Renal cortex interstitium (tissue), 11 donors: ENCODE data around the gene HSBP1L1. TPM values are rescaled to one million over a fixed set of nuclear protein-coding genes. Genes with fewer than 3 reads are reported as not detected.
"Not testable (repeated sequence)": the region's sequence is repeated elsewhere in the genome, so short reads cannot be mapped to it uniquely, and the experiment has no call there.

ENCODE experiments used
- DNase-seq, 11 donors: peaks; one replicate each; pipeline ENCODE4 v3.0.0-alpha.2; 2013; ENCODE audit warnings: low read depth in 9 of 11, low spot score in 4 of 11; ENCODE audit errors: extremely low read depth in 1 of 11
- polyA plus RNA-seq, 3 donors: library from polyadenylated mRNA; unstranded; fragments of 120-200 nt; gene quantifications; one replicate each; pipeline ENCODE4 v1.2.1, GENCODE V29; 2013; ENCODE audit not compliant: insufficient read length in 3 of 3

The HSBP1L1 gene
- polyA plus RNA-seq, 3 donors, result 17.2 to 29.2 (median 22.2) TPM

DNA sequence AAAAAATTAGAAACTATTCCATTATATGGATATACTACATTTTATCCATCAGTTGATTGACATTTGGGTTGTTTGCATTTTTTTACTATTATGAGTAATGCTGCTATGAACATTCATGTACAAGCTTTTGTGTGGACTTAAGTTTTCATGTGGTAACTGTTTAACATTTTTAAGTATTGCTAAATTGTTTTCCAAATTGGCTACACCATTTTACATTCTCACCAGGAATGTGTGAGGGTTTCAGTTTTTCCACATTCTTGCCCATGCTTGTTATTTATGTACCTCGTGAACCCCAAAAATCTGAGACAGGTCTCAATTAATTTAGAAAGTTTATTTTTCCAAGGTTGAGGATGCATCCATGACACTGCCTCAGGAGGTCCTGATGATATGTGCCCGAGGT lies 27.1 kb downstream of the HSBP1L1 start:
- no peak for DNase-seq

DNA sequence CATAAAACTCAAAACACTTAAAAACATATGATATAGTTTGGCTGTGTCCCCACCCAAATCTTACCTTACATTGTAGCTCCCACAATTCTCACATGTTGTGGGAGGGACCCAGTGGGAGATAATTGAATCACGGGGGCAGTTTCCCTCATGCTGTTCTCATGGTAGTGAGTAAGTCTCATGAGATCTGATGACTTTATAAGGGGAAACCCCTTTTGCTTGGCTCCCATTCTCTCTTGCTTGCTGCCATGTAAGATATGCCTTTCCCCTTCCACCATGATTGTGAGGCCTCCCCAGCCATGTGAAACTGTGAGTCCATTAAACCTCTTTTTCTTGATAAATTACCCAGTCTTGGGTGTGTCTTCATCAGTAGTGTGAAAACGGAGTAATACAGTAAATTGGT lies 35.3 kb downstream of the HSBP1L1 start:
- DNase-seq, result not testable (repeated sequence)

GRCh38 chr18:80000877-80001276 lies 36.4 kb downstream of the HSBP1L1 start:
- DNase-seq, result no peak

DNA sequence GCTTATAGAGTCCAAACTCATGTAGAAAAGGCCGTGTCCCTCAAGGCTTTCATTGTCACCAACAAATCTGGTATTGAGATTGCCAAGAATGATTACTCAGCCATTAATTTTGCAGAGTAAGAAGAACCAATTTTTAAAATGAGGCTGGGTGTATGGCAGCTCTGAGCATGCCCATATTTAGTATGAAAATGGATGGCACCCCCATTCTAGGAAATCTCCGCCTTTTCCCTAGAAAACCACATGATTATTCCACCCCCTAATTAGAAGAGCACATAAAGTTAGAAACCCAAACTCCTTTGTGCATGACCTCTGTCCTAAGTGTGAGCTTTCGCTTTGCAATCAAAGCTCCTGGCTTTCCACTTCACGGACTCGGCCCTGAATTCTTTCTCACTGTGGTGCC lies 38.0 kb downstream of the HSBP1L1 start:
- no peak for DNase-seq

DNA sequence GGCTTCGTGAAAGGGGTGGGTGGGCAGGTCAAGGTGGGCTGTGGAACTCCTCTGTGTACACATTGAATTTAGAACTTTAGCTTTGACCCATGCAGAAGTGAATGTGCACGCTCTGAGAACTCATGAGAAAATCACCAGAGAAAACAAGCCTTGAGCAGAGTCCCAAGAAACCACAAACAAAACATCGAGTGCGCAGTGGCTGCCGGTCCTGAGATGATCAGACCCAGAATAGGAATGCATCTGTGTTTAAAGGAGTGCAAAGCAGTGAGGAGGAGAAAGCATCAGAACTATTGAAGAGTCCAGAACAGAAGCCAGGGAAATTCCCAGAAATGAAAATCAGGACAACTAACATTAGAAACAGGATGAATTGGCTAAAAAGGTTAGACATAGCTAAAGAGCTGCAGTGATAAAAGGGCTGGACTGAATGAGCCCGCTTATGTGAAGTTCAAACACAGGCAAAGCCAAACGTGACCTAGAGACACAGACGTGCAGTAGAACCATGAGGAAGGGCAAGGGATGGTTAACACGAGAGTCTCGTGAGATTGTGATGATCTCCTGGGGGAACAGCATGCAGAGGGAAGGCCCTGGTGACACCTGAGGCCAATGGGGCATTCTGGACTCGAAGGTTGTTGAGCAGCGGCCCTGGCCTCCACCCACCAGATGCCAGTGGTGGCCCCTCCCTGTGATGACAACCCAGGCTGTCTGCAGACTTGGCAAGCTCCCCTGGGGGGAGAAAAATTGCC lies 40.3 kb downstream of the HSBP1L1 start:
- DNase-seq, result no peak

- DNase-seq, result no peak
Observed at GRCh38 chr18:80006724-80007123, 42.3 kb downstream of the HSBP1L1 start.

- DNase-seq, result no peak
Observed at GRCh38 chr18:80009661-80010550, 45.5 kb downstream of the HSBP1L1 start.

DNA sequence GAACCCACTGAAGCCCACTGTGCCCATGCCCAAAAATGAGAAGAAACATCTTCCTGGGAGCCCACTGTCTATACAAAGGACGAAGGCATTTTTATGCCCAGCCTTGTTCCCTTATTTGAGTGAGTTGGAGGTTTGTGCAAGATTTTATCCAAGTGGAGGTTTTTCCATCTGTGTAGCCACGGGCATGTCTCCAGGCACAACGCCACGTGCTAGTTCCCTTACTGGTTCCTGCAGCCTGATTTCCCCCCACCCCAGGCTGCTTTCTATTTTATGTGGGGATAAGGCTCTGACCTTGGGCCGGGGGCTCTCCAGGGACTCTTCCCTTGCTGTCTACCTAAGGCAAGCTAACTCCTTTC lies 46.1 kb downstream of the HSBP1L1 start:
- no peak for DNase-seq

- DNase-seq, result not testable (repeated sequence)
Observed at GRCh38 chr18:80011496-80012137, 47.2 kb downstream of the HSBP1L1 start.

DNA sequence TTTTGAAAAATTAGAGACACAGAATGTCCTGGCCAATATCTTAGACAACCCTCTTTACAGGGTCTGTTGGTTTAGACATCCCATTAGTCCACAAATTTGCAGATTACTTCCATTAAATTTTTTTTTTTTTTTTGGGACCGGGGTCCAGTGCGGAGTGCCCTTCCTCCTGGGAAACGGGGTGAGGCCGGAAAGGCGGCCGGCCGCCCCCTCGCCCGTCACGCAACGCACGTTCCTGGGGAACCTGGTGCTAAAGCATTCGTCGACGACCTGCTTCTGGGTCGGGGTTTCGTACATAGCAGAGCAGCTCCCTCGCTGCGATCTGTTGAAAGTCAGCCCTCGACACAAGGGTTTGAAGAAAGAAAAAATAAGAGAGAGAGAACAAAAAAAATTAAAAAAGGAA lies 48.3 kb downstream of the HSBP1L1 start:
- no peak for DNase-seq

Other genes starting within 250 kb of the HSBP1L1 start
- under 1 TPM in 2 of 3 donors, not detected in 1; 0.45 to 0.48 TPM for gene KCNG2, start 166.7 kb upstream of the HSBP1L1 start, polyA plus RNA-seq
- gene SLC66A2, start 13.0 kb upstream of the HSBP1L1 start, polyA plus RNA-seq, result 10 to 100 TPM; 18.8 to 31.0 (median 29.6) TPM
- gene TXNL4A, start 23.9 kb downstream of the HSBP1L1 start, polyA plus RNA-seq, result 10 to 100 TPM; 92.1 to 98.3 (median 96.8) TPM
- 10 to 100 TPM; 31.9 to 44.0 (median 32.9) TPM for gene RBFA, start 69.8 kb downstream of the HSBP1L1 start, polyA plus RNA-seq
- 10 to 100 TPM; 22.6 to 27.8 (median 24.3) TPM for gene ADNP2, start 144.6 kb downstream of the HSBP1L1 start, polyA plus RNA-seq